HG03066 (cell line): Measurements from ENCODE around the gene RAPGEF1.

Experiments
- ATAC-seq: cut with Tn5 transposase; IDR thresholded peaks from one replicate; pipeline ENCODE4 v1.9.1; 2021; ENCODE audit warnings: low read depth; ENCODE audit not compliant: unreplicated experiment

RAPGEF1 gene

GRCh38 chr9:131545786-131546335 is 194.0 kb downstream of the RAPGEF1 start:
- ATAC-seq = no peak

- ATAC-seq = no peak
These were observed 194.7 kb downstream of the RAPGEF1 start, which contains the start of gene PRRT1B for GRCh38 chr9:131545003-131545785. Gene PRRT1B (plus strand): TSS chr9:131545523. CDS start chr9:131545616, 93 bp downstream.

- no peak for ATAC-seq
These were observed 196.7 kb downstream of the RAPGEF1 start for GRCh38 chr9:131543141-131543540.

- ATAC-seq = no peak
These were observed 200.5 kb downstream of the RAPGEF1 start for GRCh38 chr9:131539223-131539923.

GRCh38 chr9:131537946-131538345 is 201.9 kb downstream of the RAPGEF1 start:
- ATAC-seq = no peak

GRCh38 chr9:131534721-131535237 is 205.1 kb downstream of the RAPGEF1 start:
- ATAC-seq = no peak

- peak; percentile 83 for ATAC-seq
These were observed 208.7 kb downstream of the RAPGEF1 start, which contains the start of gene UCK1 for GRCh38 chr9:131530920-131531832. Gene UCK1 (minus strand): TSS chr9:131531263. CDS start chr9:131531174, 89 bp downstream.

- ATAC-seq = peak; percentile 8
These were observed 209.3 kb downstream of the RAPGEF1 start for GRCh38 chr9:131530546-131530919.

GRCh38 chr9:131529597-131530545 is 210.0 kb downstream of the RAPGEF1 start:
- no peak for ATAC-seq

- ATAC-seq = no peak
These were observed 210.9 kb downstream of the RAPGEF1 start for GRCh38 chr9:131528886-131529505.

GRCh38 chr9:131528186-131528585 is 211.7 kb downstream of the RAPGEF1 start:
- ATAC-seq = no peak
